ENCODE measurements around the gene LRRC52. TPM values are rescaled to one million over a fixed set of nuclear protein-coding genes. Genes with fewer than 3 reads are reported as not detected.
"Not testable (repeated sequence)": the region's sequence is repeated elsewhere in the genome, so short reads cannot be mapped to it uniquely, and the experiment has no call there.

The LRRC52 gene
- total RNA-seq, 4 donors from 2014 or later, result 0.27 TPM; not detected in 3

GRCh38 chr1:165580931-165581871 lies 37.4 kb downstream of the LRRC52 start:
- no peak for TF ChIP-seq POLR2A (IDR thresholded peaks at IDR 0.05)
- TF ChIP-seq CTCF (IDR thresholded peaks at IDR 0.05), result no peak
- no peaks in the 10 kb centered on the region for H3K4me1 ChIP-seq
- H3K27ac ChIP-seq, result no peak overlapping the region
- H3K4me3 ChIP-seq (replicated peaks in 1 of 3), result no peak overlapping the region
- intact Hi-C loops (cut with DNase I), result no loop called here
- no peaks in the 10 kb centered on the region for H3K27me3 ChIP-seq
- H3K9me3 ChIP-seq, result no peaks in the 10 kb centered on the region
- H3K36me3 ChIP-seq, result no peaks in the 10 kb centered on the region
- DNase-seq, result no peak
- 96 to 98% methylated on average over 14 to 24 of the region's 24 CpGs for WGBS, 2 donors

GRCh38 chr1:165581926-165582325 lies 38.1 kb downstream of the LRRC52 start:
- no peak for DNase-seq

GRCh38 chr1:165586398-165586797 lies 42.6 kb downstream of the LRRC52 start:
- Histone ChIP-seq H3K27ac (no peak overlapping the region), H3K36me3 (no peaks in the 10 kb centered on the region), H3K4me1 (no peaks in the 10 kb centered on the region), H3K9me3 (no peaks in the 10 kb centered on the region), H3K4me3 (replicated peaks in 1 of 3) (no peak overlapping the region), H3K27me3 (no peaks in the 10 kb centered on the region)
- intact Hi-C loops (cut with DNase I), result no loop called here
- WGBS, 2 donors, result 80 to 93% methylated on average over 3 of the region's 3 CpGs
- no peak for DNase-seq
- TF ChIP-seq CTCF (IDR thresholded peaks at IDR 0.05), result no peak
- TF ChIP-seq POLR2A (IDR thresholded peaks at IDR 0.05), result no peak

More at GRCh38 chr1:165581926-165582325, 38.1 kb downstream of the LRRC52 start:
- Histone ChIP-seq H3K27ac (no peak overlapping the region), H3K4me3 (replicated peaks in 1 of 3) (no peak overlapping the region), H3K4me1 (no peaks in the 10 kb centered on the region), H3K9me3 (no peaks in the 10 kb centered on the region), H3K27me3 (no peaks in the 10 kb centered on the region), H3K36me3 (no peaks in the 10 kb centered on the region)
- WGBS, 2 donors, result 97 to 99% methylated on average over 25 of the region's 25 CpGs
- TF ChIP-seq POLR2A (IDR thresholded peaks at IDR 0.05) (no peak), CTCF (IDR thresholded peaks at IDR 0.05) (no peak)
- intact Hi-C loops (cut with DNase I), result no loop called here

GRCh38 chr1:165591391-165591790 lies 47.6 kb downstream of the LRRC52 start:
- H3K9me3 ChIP-seq; H3K27ac ChIP-seq; DNase-seq; H3K27me3 ChIP-seq; H3K4me3 ChIP-seq (replicated peaks in 1 of 3); H3K36me3 ChIP-seq; H3K4me1 ChIP-seq: not testable (repeated sequence)
- WGBS, 2 donors, result 80 to 84% methylated on average over 4 of the region's 4 CpGs
- intact Hi-C loops (cut with DNase I), result loop anchor here (5.0 kb wide), 1 partner anchor 189 kb away; no protein-coding TSS in a partner anchor

- no peaks in the 10 kb centered on the region for H3K27me3 ChIP-seq
- intact Hi-C loops (cut with DNase I), result loop anchor here (5.0 kb wide), 1 partner anchor 191 kb away; no protein-coding TSS in a partner anchor
- no peaks in the 10 kb centered on the region for H3K36me3 ChIP-seq
- H3K4me1 ChIP-seq, result no peaks in the 10 kb centered on the region
- 0 to 2% methylated on average over 10 of the region's 10 CpGs for WGBS, 2 donors
- peak; percentile 71 to 77 for DNase-seq
- no peak overlapping the region for H3K4me3 ChIP-seq (replicated peaks in 1 of 3)
- H3K27ac ChIP-seq, result no peak overlapping the region
- no peak for TF ChIP-seq POLR2A (IDR thresholded peaks at IDR 0.05)
- peak; percentile 90 to 96 (median 96) for TF ChIP-seq CTCF (IDR thresholded peaks at IDR 0.05)
- H3K9me3 ChIP-seq, result no peaks in the 10 kb centered on the region
Measured at GRCh38 chr1:165592945-165593823, 49.4 kb downstream of the LRRC52 start.
